Calu3 (cell line): Measurements from ENCODE around the gene GXYLT2. TPM values are rescaled to one million over a fixed set of nuclear protein-coding genes. Genes with fewer than 3 reads are reported as not detected.

Experiments
- BruUV-seq: library from RNA; stranded (reverse); fragments of 400-500 nt; replicated peaks from 2 replicates; lab custom pipeline; 2021; lab: Mats Ljungman, UMichigan
- CTCF ChIA-PET: fragments of 300-600 bp; sonication (Branson Sonifier 250); formaldehyde crosslinking; loops from one replicate; lab custom pipeline; 2022; ENCODE audit warnings: antibody characterized with exemption; lab: Charles Lee
- DNase-seq: peaks from one replicate; pipeline ENCODE4 v3.0.0; 2022
- H3K27ac Mint-ChIP-seq: one replicate; pipeline ENCODE4 v1.8.0; 2022; ENCODE audit warnings: mixed read lengths; ENCODE audit not compliant: unreplicated experiment
- H3K27me3 Mint-ChIP-seq: one replicate; pipeline ENCODE4 v1.8.0; 2022; ENCODE audit warnings: mixed read lengths; ENCODE audit not compliant: unreplicated experiment
- H3K36me3 Mint-ChIP-seq: one replicate; pipeline ENCODE4 v1.8.0; 2022; ENCODE audit warnings: mild to moderate bottlenecking, moderate library complexity, mixed read lengths; ENCODE audit not compliant: insufficient read depth, unreplicated experiment
- H3K4me1 Mint-ChIP-seq: one replicate; pipeline ENCODE4 v1.8.0; 2022; ENCODE audit warnings: mild to moderate bottlenecking, low read depth, mixed read lengths; ENCODE audit not compliant: unreplicated experiment
- H3K4me3 Mint-ChIP-seq: one replicate; pipeline ENCODE4 v1.8.0; 2022; ENCODE audit warnings: mild to moderate bottlenecking, low read depth, moderate library complexity, mixed read lengths; ENCODE audit not compliant: unreplicated experiment
- H3K9me3 Mint-ChIP-seq: one replicate; pipeline ENCODE4 v1.8.0; 2022; ENCODE audit warnings: low read depth, mixed read lengths; ENCODE audit not compliant: unreplicated experiment
- CTCF ChIP-seq: fragments of 200-600 bp; IDR thresholded peaks from one replicate; pipeline ENCODE4 v1.8.0; 2022; ENCODE audit warnings: antibody characterized with exemption; ENCODE audit not compliant: unreplicated experiment
- intact Hi-C: fragments of 100-400 bp; cut with micrococcal nuclease; formaldehyde crosslinking; loops from one replicate; pipeline ENCODE4 v1.10.0; 2022; ENCODE audit not compliant: unreplicated experiment
- total RNA-seq: library from RNA; stranded (reverse); gene quantifications from 2 replicates; pipeline ENCODE4 v1.2.3, GENCODE V29; 2022

The GXYLT2 gene
- total RNA-seq, 1 experiment from 2014 or later, result 0.52 TPM

DNA sequence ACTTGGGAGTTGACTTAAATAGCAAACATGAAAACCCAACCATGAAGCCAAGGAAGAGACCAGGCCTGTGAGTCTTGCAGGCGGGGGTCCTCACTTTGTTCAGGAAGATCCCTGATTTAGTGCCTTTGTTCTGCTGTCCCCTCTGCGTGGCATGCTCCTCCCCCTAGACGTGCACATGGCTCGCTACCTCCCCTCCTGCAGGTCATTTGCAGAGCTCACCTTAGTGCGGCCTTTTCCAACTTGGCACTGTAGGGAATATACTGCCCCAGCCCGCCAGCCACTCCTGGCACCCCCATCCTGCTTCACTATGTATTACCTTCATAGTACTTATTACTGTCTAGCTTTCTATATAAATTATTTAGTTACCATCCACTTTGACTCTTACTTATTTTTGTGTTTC, 18.3 kb downstream of the GXYLT2 start:
- no peaks in the 10 kb centered on the region for H3K9me3 Mint-ChIP-seq
- no peak overlapping the region for H3K4me3 Mint-ChIP-seq
- H3K36me3 Mint-ChIP-seq, result no peaks in the 10 kb centered on the region
- H3K27ac Mint-ChIP-seq, result no peak overlapping the region
- peaks cover 9% of the 10 kb centered on the region for H3K4me1 Mint-ChIP-seq
- CTCF ChIA-PET, result no interaction called here
- no peak for TF ChIP-seq CTCF
- intact Hi-C loops, result no loop called here
- BruUV-seq, result no TSS peak
- no peak for DNase-seq
- peaks cover 20% of the 10 kb centered on the region for H3K27me3 Mint-ChIP-seq

- H3K4me3 Mint-ChIP-seq, result no peak overlapping the region
- H3K9me3 Mint-ChIP-seq, result no peaks in the 10 kb centered on the region
- intact Hi-C loops, result no loop called here
- peaks cover 20% of the 10 kb centered on the region for H3K27me3 Mint-ChIP-seq
- no peak for DNase-seq
- peaks cover 9% of the 10 kb centered on the region for H3K4me1 Mint-ChIP-seq
- no peak for TF ChIP-seq CTCF
- H3K27ac Mint-ChIP-seq, result no peak overlapping the region
- no peaks in the 10 kb centered on the region for H3K36me3 Mint-ChIP-seq
- CTCF ChIA-PET, result no interaction called here
- BruUV-seq, result no TSS peak
These were observed 19.4 kb downstream of the GXYLT2 start for GRCh38 chr3:72907131-72907711.

- CTCF ChIA-PET, result interaction anchor here (0.6 kb wide), 2 partner anchors 68 to 146 kb away, joined by 3 to 4 read pairs; no protein-coding TSS in a partner anchor
These were observed 20.1 kb downstream of the GXYLT2 start for GRCh38 chr3:72907731-72908620.

DNA sequence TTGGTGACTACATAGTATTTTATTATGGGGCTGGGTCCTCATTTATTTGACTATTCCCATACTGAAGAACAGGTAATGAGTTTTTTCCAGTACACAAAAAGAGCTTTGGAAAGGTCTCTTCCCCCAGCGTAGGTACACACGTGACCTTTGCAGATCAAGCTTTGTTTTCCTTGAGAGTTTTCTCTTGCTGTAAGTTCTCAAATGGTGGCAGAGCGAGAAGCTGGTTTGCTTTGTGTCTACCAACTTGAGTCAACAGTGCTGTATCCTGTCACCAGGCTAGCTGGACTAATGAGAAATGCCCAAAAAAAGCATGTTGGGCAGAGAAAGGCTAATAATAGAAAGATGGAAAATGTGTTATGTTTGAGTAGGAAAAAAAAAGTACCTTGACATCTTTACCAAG, 21.7 kb downstream of the GXYLT2 start:
- H3K27ac Mint-ChIP-seq, result no peak overlapping the region
- H3K9me3 Mint-ChIP-seq, result no peaks in the 10 kb centered on the region
- no peak for DNase-seq
- no peaks in the 10 kb centered on the region for H3K36me3 Mint-ChIP-seq
- peaks cover 20% of the 10 kb centered on the region for H3K27me3 Mint-ChIP-seq
- intact Hi-C loops, result no loop called here
- H3K4me1 Mint-ChIP-seq, result no peaks in the 10 kb centered on the region
- CTCF ChIA-PET, result interaction anchor here (0.5 to 0.7 kb wide), 2 partner anchors 31 to 339 kb away, joined by 4 to 10 read pairs; no protein-coding TSS in a partner anchor
- H3K4me3 Mint-ChIP-seq, result no peak overlapping the region
- no TSS peak for BruUV-seq
- TF ChIP-seq CTCF, result no peak

More at GRCh38 chr3:72907731-72908620, 20.1 kb downstream of the GXYLT2 start:
- BruUV-seq, result no TSS peak
- H3K27ac Mint-ChIP-seq, result no peak overlapping the region
- peaks cover 20% of the 10 kb centered on the region for H3K27me3 Mint-ChIP-seq
- intact Hi-C loops, result no loop called here
- no peak overlapping the region for H3K4me3 Mint-ChIP-seq
- H3K36me3 Mint-ChIP-seq, result no peaks in the 10 kb centered on the region
- H3K9me3 Mint-ChIP-seq, result no peaks in the 10 kb centered on the region
- DNase-seq, result no peak
- no peak for TF ChIP-seq CTCF
- peaks cover 9% of the 10 kb centered on the region for H3K4me1 Mint-ChIP-seq
